ENCODE data around the gene SATL1. TPM values are rescaled to one million over a fixed set of nuclear protein-coding genes. Genes with fewer than 3 reads are reported as not detected.

SATL1 gene
- total and polyA plus RNA-seq, 8 donors: not detected

GRCh38 chrX:85114171-85114570 lies 129.4 kb downstream of the SATL1 start:
- intact Hi-C loops (cut with DNase I; ENCODE audit: low total_unique reads): no loop called here
- Histone ChIP-seq H3K27ac (no peak overlapping the region), H3K4me1 (no peaks in the 10 kb centered on the region)

GRCh38 chrX:85113746-85114145 lies 129.8 kb downstream of the SATL1 start:
- Histone ChIP-seq H3K4me1 (no peaks in the 10 kb centered on the region), H3K4me3 (no peak overlapping the region), H3K27ac (no peak overlapping the region), H3K36me3 (no peaks in the 10 kb centered on the region), H3K9me3 (no peaks in the 10 kb centered on the region), H3K27me3 (no peaks in the 10 kb centered on the region)
- no peak for TF ChIP-seq EP300 (IDR thresholded peaks at IDR 0.05)
- TF ChIP-seq CTCF (IDR thresholded peaks at IDR 0.05): no peak
- no peak for TF ChIP-seq POLR2AphosphoS5 (IDR thresholded peaks at IDR 0.05)
- no peak for TF ChIP-seq POLR2A (IDR thresholded peaks at IDR 0.05)
- DNase-seq: no peak
- WGBS, 5 donors: 52 to 71% (median 66%) methylated on average over 2 of the region's 2 CpGs
- intact Hi-C loops (cut with DNase I; ENCODE audit: low total_unique reads): no loop called here

More at GRCh38 chrX:85114171-85114570, 129.4 kb downstream of the SATL1 start:
- Histone ChIP-seq H3K4me3 (no peak overlapping the region), H3K27me3 (no peaks in the 10 kb centered on the region), H3K9me3 (no peaks in the 10 kb centered on the region), H3K36me3 (no peaks in the 10 kb centered on the region)
- TF ChIP-seq POLR2A (IDR thresholded peaks at IDR 0.05): no peak
- TF ChIP-seq POLR2AphosphoS5 (IDR thresholded peaks at IDR 0.05): no peak
- 70 to 90% (median 87%) methylated on average over 3 of the region's 3 CpGs for WGBS, 5 donors
- DNase-seq: no peak

- TF ChIP-seq CTCF (IDR thresholded peaks at IDR 0.05) (no peak), POLR2A (IDR thresholded peaks at IDR 0.05) (no peak), EP300 (IDR thresholded peaks at IDR 0.05) (no peak), POLR2AphosphoS5 (IDR thresholded peaks at IDR 0.05) (no peak)
Measured at GRCh38 chrX:85112293-85112692, 131.3 kb downstream of the SATL1 start.

GRCh38 chrX:85111347-85111746 lies 132.2 kb downstream of the SATL1 start:
- H3K4me3 ChIP-seq: no peak overlapping the region
- no peak overlapping the region for H3K27ac ChIP-seq
- H3K36me3 ChIP-seq: no peaks in the 10 kb centered on the region
- H3K9me3 ChIP-seq: no peaks in the 10 kb centered on the region
- TF ChIP-seq POLR2AphosphoS5 (IDR thresholded peaks at IDR 0.05) (no peak), CTCF (IDR thresholded peaks at IDR 0.05) (peak in 4 of 7 experiments; percentile 33 to 59 (median 36)), POLR2A (IDR thresholded peaks at IDR 0.05) (no peak)
- intact Hi-C loops (cut with DNase I; ENCODE audit: low total_unique reads): no loop called here
- 20 to 33% (median 28%) methylated on average over 2 of the region's 2 CpGs for WGBS, 5 donors
- no peaks in the 10 kb centered on the region for H3K4me1 ChIP-seq
- DNase-seq: peak in 1 of 2 donors; percentile 29
- H3K27me3 ChIP-seq: no peaks in the 10 kb centered on the region

More at GRCh38 chrX:85112293-85112692, 131.3 kb downstream of the SATL1 start:
- Histone ChIP-seq H3K4me1 (no peaks in the 10 kb centered on the region), H3K4me3 (no peak overlapping the region), H3K9me3 (no peaks in the 10 kb centered on the region), H3K27ac (no peak overlapping the region), H3K36me3 (no peaks in the 10 kb centered on the region), H3K27me3 (no peaks in the 10 kb centered on the region)
- 30 to 47% (median 40%) methylated on average over 9 of the region's 9 CpGs for WGBS, 5 donors
- peak in 1 of 2 donors; percentile 47 for DNase-seq
- intact Hi-C loops (cut with DNase I; ENCODE audit: low total_unique reads): no loop called here

- WGBS, 5 donors: 50 to 100% (median 69%) methylated on average over 2 to 8 of the region's 8 CpGs
- no peaks in the 10 kb centered on the region for H3K36me3 ChIP-seq
- H3K9me3 ChIP-seq: no peaks in the 10 kb centered on the region
- H3K4me3 ChIP-seq: no peak overlapping the region
- no peaks in the 10 kb centered on the region for H3K4me1 ChIP-seq
- TF ChIP-seq POLR2AphosphoS5 (IDR thresholded peaks at IDR 0.05): no peak
- TF ChIP-seq POLR2A (IDR thresholded peaks at IDR 0.05): no peak
- TF ChIP-seq CTCF (IDR thresholded peaks at IDR 0.05): peak in 2 of 7 experiments; percentile 7 to 16
- intact Hi-C loops (cut with DNase I; ENCODE audit: low total_unique reads): no loop called here
- DNase-seq: peak in 1 of 2 donors; percentile 5
- no peak overlapping the region for H3K27ac ChIP-seq
- no peaks in the 10 kb centered on the region for H3K27me3 ChIP-seq
Measured at GRCh38 chrX:85109235-85109634, 134.3 kb downstream of the SATL1 start.
